Upper lobe of right lung (tissue), 1 donor: ENCODE data around the gene IL11. TPM values are rescaled to one million over a fixed set of nuclear protein-coding genes. Genes with fewer than 3 reads are reported as not detected.
A peak's percentile ranks its signal among the peaks of the same experiment; 100 is the strongest.
"Not testable (repeated sequence)": the region's sequence is repeated elsewhere in the genome, so short reads cannot be mapped to it uniquely, and the experiment has no call there.

Experiments used
- ATAC-seq: fragments of 200-7000 bp; cut with Tn5 transposase; one replicate; pipeline ENCODE4 v1.9.1; 2020; ENCODE audit warnings: mild to moderate bottlenecking, moderate library complexity
- DNase-seq: peaks from one replicate; pipeline ENCODE4 v3.0.0-alpha.2; 2020
- H3K27ac ChIP-seq: fragments of 200-600 bp; one replicate; pipeline ENCODE4 v1.8.0; 2022
- H3K27me3 ChIP-seq: fragments of 200-600 bp; one replicate; pipeline ENCODE4 v1.8.0; 2022; ENCODE audit warnings: mild to moderate bottlenecking
- H3K36me3 ChIP-seq: fragments of 200-600 bp; one replicate; pipeline ENCODE4 v1.8.0; 2022
- H3K4me1 ChIP-seq: fragments of 200-600 bp; one replicate; pipeline ENCODE4 v1.8.0; 2022
- H3K4me3 ChIP-seq: fragments of 200-600 bp; one replicate; pipeline ENCODE4 v1.8.0; 2022; ENCODE audit warnings: mild to moderate bottlenecking
- H3K9me3 ChIP-seq: fragments of 200-600 bp; one replicate; pipeline ENCODE4 v1.8.0; 2022
- CTCF ChIP-seq: fragments of 200-600 bp; IDR thresholded peaks from one replicate; pipeline ENCODE4 v1.8.0; 2022; ENCODE audit warnings: antibody characterized with exemption
- intact Hi-C: fragments of 100-400 bp; cut with DNase I; formaldehyde crosslinking; loops from one replicate; pipeline ENCODE4 v1.11.0; 2022
- total RNA-seq: library from RNA; stranded (reverse); fragmentation: NEBNext Ultra II Directional; extraction: Animal tissue kit (Norgen Biotek cat#: 25700); gene quantifications from one replicate; pipeline ENCODE4 v1.2.1, GENCODE V29; 2021
- donor health status: DM: no; HTN: yes; CAD: no; lungs with severe emphysema.

IL11 gene
- total RNA-seq, 1 donor from 2014 or later = 0.84 TPM

GRCh38 chr19:55408533-55408872, 38.2 kb upstream of the IL11 start:
- no peak for TF ChIP-seq CTCF
- intact Hi-C loops = no loop called here

GRCh38 chr19:55407800-55408532, 37.7 kb upstream of the IL11 start:
- peaks cover 14% of the 10 kb centered on the region for H3K36me3 ChIP-seq
- ATAC-seq = peak; percentile 97
- H3K4me3 ChIP-seq = peak overlapping the region; percentile 68
- no peaks in the 10 kb centered on the region for H3K27me3 ChIP-seq
- peak; percentile 99 for DNase-seq
- TF ChIP-seq CTCF = no peak
- intact Hi-C loops = no loop called here
- H3K27ac ChIP-seq = peak overlapping the region; percentile 98
- peaks cover 16% of the 10 kb centered on the region for H3K4me1 ChIP-seq
- no peaks in the 10 kb centered on the region for H3K9me3 ChIP-seq

More at GRCh38 chr19:55408533-55408872, 38.2 kb upstream of the IL11 start:
- Histone ChIP-seq H3K4me1 (peaks cover 16% of the 10 kb centered on the region), H3K27ac (peak overlapping the region; percentile 98), H3K9me3 (no peaks in the 10 kb centered on the region), H3K4me3 (peak overlapping the region; percentile 68), H3K36me3 (peaks cover 9% of the 10 kb centered on the region), H3K27me3 (no peaks in the 10 kb centered on the region)
- ATAC-seq = no peak
- no peak for DNase-seq

- H3K27me3 ChIP-seq, H3K9me3 ChIP-seq, ATAC-seq, DNase-seq, intact Hi-C loops: not testable (repeated sequence)
- Histone ChIP-seq H3K27ac (peak within 1 kb of the TSS; percentile 98), H3K4me1 (peaks cover 16% of the 10 kb centered on the region), H3K36me3 (peaks cover 19% of the 10 kb centered on the region), H3K4me3 (peak within 1 kb of the TSS; percentile 68)
Observed at GRCh38 chr19:55407550-55407799, 37.2 kb upstream of the IL11 start, which contains the start of gene UBE2S. Gene UBE2S (minus strand): TSS chr19:55407788. CDS start chr19:55407589, 199 bp downstream.

- peak overlapping the region; percentile 98 for H3K27ac ChIP-seq
- H3K4me1 ChIP-seq = peaks cover 16% of the 10 kb centered on the region
- no peaks in the 10 kb centered on the region for H3K27me3 ChIP-seq
- peak; percentile 77 for DNase-seq
- peak overlapping the region; percentile 68 for H3K4me3 ChIP-seq
- peak; percentile 6 for ATAC-seq
- intact Hi-C loops = no loop called here
- TF ChIP-seq CTCF = no peak
- no peaks in the 10 kb centered on the region for H3K9me3 ChIP-seq
- H3K36me3 ChIP-seq = peaks cover 20% of the 10 kb centered on the region
Observed at GRCh38 chr19:55406826-55407549, 36.7 kb upstream of the IL11 start.

- intact Hi-C loops = no loop called here
- Histone ChIP-seq H3K9me3 (no peaks in the 10 kb centered on the region), H3K36me3 (peaks cover 20% of the 10 kb centered on the region), H3K4me1 (peaks cover 16% of the 10 kb centered on the region), H3K27me3 (no peaks in the 10 kb centered on the region), H3K4me3 (peak overlapping the region; percentile 68), H3K27ac (no peak overlapping the region)
- DNase-seq (no peak), ATAC-seq (no peak)
- TF ChIP-seq CTCF = no peak
Observed at GRCh38 chr19:55406091-55406825, 36.0 kb upstream of the IL11 start.

- no peak for TF ChIP-seq CTCF
- Histone ChIP-seq H3K27me3 (no peaks in the 10 kb centered on the region), H3K4me3 (no peak overlapping the region), H3K36me3 (peaks cover 25% of the 10 kb centered on the region), H3K9me3 (no peaks in the 10 kb centered on the region), H3K27ac (no peak overlapping the region), H3K4me1 (peaks cover 16% of the 10 kb centered on the region)
- ATAC-seq = no peak
- DNase-seq = no peak
- intact Hi-C loops = no loop called here
Observed at GRCh38 chr19:55405638-55406037, 35.4 kb upstream of the IL11 start.
